Keratinocyte (primary cell): ENCODE measurements around the gene ARHGAP6.

ENCODE experiments used
- CTCF ChIP-seq, 3 experiments: IDR thresholded peaks in 1 of 3; conservative IDR thresholded peaks in 1 of 3; optimal IDR thresholded peaks in 1 of 3; 2 replicates in 2 of 3; 3 replicates in 1 of 3; pipeline versions ENCODE3 to v1.5.1; 2011; ENCODE audit warnings: low read length in 3 of 3, mild to moderate bottlenecking in 3 of 3, moderate library complexity in 2 of 3, control low read depth in 1 of 3, inconsistent platforms in 1 of 3; ENCODE audit not compliant: insufficient read depth in 2 of 3; ENCODE audit errors: extremely low read depth in 1 of 3
- EZH2 ChIP-seq: IDR thresholded peaks from one replicate; pipeline ENCODE4 v1.6.1; 2012; ENCODE audit warnings: inconsistent platforms, mild to moderate bottlenecking, low read length, moderate library complexity

DNA sequence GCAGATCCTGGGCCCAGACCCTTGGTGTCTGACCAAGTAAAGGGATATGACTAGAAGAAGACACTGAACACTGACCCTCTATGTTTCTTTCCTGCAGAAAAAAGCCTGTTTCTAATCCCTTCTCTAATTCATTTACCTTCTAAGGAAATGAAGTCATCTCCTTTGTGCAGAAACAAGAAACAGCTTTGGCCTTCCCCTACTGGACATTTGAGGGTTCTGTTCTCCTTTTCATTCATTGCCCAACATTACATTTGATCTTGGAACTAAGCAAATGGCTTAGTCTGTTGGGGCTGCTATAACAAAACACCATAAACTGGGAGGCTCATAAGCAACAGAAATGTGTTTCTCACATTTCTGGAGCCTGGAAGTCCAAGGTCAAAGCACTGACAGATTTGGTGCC lies 534.6 kb downstream of the ARHGAP6 start:
- TF ChIP-seq CTCF (optimal IDR thresholded peaks at IDR 0.05 in 1 of 3, IDR thresholded peaks at IDR 0.05 in 1 of 3, conservative IDR thresholded peaks at IDR 0.05 in 1 of 3; ENCODE audit: extremely low read depth in 1 of 3, insufficient read depth in 2 of 3, low read length in 3 of 3) (no peak), EZH2 (no peak)
